HG02642 (cell line): Measurements from ENCODE around the gene WWP2.
"Not testable (repeated sequence)": the region's sequence is repeated elsewhere in the genome, so short reads cannot be mapped to it uniquely, and the experiment has no call there.

Experiments used
- ATAC-seq: cut with Tn5 transposase; IDR thresholded peaks from one replicate; pipeline ENCODE4 v1.9.1; 2021; ENCODE audit warnings: mild to moderate bottlenecking; ENCODE audit not compliant: unreplicated experiment, poor library complexity

WWP2 gene

DNA sequence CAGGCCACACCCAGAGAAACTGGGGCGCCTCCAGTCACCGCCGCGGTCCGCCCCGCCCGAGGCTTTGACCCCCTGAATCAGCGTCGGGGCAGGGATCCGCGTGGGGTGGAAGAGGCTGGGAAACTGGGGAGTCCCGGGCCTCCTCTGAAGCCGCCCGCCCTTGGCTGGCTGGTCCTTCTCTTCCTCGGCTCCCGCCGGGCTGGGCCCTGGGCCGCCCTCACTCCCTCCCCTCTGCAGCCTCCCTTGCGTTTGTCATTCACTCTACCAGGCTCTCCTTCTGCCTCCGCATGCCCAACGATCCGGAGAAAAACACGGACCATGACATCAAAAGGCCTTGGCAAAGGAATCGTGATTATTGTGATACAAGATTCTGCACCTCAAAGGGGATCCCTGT is 203.5 kb downstream of the WWP2 start:
- not testable (repeated sequence) for ATAC-seq

- ATAC-seq, result not testable (repeated sequence)
These were observed 205.6 kb downstream of the WWP2 start for GRCh38 chr16:69967688-69968087.

DNA sequence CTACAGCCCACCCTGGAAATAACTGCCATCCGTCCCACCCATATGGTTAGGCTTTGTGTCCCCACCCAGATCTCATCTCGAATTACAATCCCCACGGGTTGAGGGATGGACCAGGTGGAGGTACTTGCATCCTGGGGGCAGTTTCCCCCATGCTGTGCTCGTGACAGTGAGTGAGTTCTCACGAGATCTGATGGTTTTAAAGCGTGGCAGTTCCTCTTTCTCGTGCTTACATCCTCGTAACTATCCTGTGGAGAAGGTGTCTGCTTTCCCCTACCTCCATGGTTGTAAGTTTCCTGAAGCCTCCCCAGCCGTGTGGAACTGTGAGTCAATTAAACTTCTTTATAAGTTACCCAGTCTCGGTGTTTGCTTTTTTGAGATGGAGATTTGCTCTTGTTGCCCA is 206.0 kb downstream of the WWP2 start:
- ATAC-seq, result not testable (repeated sequence)

DNA sequence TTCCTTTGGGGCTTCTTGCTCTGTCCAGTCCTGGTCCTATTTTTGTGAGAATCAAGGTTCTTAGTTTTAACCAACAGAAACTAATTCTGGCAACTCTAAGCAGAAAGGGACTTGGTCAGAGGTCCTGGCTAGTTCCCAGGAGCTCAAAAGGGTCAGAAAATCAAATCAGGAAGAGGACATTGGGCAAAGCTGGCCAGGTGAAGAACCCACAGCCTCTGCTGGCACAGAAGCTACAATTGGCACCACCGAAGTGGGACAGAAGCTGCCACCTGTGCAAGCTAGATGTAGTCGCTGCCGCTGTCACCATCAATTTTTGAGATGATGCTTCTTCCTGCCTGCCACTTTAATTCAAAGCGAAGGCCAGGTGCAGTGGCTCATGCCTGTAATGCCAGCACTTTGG is 207.5 kb downstream of the WWP2 start:
- not testable (repeated sequence) for ATAC-seq

GRCh38 chr16:69972120-69972519 is 210.0 kb downstream of the WWP2 start:
- not testable (repeated sequence) for ATAC-seq

DNA sequence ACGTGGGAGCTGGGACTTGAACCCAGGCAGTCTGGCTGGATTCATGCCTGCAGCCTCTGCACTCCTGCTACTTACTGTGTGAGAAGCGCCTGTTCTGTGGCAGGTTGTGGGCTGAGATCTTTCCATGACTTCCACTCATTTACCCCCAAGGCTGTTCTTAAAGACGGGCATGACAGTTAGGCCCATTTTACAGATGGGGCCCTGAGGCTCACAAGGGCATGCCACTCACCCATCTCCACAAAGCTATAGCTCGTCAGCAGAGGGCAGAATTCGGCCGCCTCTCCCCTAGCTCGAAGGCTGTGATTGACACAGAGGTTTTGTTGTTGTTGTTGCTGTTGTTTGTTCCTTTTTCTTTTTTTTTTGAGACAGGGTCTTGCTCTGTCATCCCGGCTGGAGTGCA is 210.8 kb downstream of the WWP2 start:
- not testable (repeated sequence) for ATAC-seq

- ATAC-seq, result not testable (repeated sequence)
These were observed 223.1 kb downstream of the WWP2 start for GRCh38 chr16:69985196-69985595.
